ENCODE data around the gene SLC2A11.

SLC2A11 gene, protein sequence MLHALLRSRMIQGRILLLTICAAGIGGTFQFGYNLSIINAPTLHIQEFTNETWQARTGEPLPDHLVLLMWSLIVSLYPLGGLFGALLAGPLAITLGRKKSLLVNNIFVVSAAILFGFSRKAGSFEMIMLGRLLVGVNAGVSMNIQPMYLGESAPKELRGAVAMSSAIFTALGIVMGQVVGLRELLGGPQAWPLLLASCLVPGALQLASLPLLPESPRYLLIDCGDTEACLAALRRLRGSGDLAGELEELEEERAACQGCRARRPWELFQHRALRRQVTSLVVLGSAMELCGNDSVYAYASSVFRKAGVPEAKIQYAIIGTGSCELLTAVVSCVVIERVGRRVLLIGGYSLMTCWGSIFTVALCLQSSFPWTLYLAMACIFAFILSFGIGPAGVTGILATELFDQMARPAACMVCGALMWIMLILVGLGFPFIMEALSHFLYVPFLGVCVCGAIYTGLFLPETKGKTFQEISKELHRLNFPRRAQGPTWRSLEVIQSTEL

DNA sequence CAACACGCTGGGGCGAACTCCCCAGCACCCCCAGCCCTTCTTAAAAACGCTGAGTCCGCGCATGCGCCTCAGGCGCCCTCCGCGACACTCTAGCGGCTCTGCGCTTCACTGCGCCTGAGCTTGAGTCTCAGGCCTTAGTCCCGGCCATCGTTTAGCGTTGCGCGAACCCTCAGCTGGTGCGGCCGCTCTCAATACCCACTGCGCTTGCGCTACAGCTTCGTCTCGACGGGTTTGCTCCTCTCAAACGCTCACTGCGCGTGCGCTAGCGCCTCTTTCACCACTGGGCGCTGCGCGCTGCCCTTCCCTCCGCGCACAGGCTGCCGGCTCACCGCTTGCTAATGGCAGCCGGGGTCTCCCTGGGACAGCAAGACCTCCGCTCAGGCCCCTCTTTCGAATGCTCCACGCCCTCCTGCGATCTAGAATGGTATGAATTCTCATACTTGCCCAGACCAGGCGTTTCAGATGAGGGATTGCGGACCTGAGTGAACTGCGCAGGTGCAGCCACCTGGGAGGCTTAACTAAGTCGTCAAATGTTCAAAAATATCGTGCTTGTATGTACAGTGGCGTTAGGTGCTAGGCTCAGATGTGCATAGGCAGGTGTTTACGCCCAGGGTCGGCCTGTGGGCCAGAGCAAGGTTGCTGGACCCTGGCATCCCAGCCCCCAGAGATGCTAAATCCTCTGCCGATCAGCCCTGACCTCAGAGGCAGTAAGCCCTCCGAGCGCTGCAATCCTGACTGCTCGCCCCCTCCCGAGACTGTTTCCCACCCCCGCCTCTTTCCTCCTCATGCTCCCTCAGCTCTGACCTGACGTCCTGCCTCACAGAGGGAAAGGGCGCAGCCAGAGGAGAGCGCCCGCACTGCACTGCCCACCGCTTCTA is at the start of gene SLC2A11:
Gene SLC2A11, plus strand, starts transcription at position 270 of the 878 bp plus-strand sequence. Its CDS starts 125 bp downstream, at position 395.
- DNase-seq (ENCODE audit: low read depth in 2 of 2): peak; percentile 77 to 87

DNA sequence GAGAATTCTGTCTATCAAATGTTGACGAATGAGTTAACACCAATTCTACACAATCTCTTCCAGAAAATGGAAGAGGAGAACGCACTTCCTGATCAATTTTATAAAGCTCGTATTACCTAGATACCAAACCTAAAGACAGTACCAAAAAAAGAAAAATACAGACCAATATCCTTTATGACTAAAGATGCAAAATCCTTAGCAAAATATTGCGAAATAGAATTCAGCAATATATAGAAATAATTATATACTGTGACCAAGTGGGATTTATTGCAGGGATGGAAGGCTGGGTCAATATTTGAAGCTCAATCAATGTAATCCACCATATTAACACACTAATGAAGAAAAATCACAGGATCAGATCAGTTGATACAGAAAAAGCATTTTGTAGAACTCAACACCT is 45.3 kb upstream of the SLC2A11 start:
- no peak for DNase-seq (ENCODE audit: low read depth in 2 of 2)

DNA sequence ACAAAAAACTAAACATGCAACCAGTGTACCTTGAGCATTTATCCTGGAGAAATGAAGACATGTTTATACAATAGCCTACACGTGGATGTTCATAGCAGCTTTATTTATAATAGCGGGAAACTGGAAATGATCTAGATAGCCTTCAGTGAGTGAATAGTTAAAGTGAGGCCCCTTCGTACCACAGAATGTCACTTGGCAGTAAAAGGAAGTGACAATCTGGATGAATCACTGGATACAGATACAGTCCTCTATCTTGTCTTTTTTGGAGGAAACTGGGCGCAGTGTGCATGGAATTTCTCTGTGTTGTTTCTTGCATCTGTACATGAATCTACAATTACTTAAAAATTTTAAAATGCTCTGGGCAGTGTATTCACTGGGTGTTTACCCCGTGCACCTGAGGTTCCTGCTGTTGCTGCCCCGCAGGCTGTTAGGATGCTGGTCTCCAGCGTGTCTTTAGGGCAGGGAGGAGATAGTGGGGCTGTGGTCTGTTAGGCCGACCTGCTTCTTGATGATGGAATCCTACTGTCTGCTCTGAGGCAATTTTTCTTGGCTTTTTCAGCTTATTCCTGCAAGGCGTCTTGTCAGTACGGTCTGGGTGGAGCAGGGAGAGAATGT is 42.0 kb upstream of the SLC2A11 start:
- no peak for DNase-seq (ENCODE audit: low read depth in 2 of 2)

DNA sequence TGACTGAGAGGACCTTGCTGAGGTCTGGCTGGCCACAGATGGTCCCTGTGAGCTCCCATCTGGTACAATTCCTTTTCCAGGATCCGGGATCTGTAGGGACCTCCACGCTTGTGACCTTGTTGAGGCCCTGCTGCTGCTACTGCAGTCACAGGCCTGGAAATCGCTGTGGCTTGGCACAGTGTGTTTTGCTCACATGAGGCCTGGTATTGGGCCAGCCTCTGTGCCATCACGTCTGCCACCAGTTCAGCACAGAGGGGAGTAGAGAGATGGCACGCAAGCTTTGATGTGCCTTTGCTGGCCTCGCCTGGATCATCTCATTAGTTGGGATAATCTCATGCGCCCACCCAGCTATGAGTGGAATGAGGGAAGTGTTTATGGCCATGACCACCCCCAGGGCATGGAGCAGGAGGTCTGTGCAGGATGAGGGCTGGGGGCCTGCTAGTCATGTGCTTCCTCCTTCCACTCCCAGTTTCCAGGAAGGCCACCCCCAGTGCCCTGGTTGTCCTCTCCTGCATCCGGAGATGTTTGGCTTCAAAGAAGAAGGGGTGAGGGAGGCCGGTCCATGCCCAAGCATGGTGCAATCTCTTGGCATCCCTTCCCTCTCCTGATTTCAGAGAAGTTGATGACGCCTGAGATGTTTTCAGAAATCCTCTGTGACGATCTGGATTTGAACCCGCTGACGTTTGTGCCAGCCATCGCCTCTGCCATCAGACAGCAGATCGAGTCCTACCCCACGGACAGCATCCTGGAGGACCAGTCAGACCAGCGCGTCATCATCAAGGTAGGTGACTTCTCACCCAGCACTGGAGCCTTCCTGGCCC is 41.3 kb upstream of the SLC2A11 start:
- no peak for DNase-seq (ENCODE audit: low read depth in 2 of 2)

DNA sequence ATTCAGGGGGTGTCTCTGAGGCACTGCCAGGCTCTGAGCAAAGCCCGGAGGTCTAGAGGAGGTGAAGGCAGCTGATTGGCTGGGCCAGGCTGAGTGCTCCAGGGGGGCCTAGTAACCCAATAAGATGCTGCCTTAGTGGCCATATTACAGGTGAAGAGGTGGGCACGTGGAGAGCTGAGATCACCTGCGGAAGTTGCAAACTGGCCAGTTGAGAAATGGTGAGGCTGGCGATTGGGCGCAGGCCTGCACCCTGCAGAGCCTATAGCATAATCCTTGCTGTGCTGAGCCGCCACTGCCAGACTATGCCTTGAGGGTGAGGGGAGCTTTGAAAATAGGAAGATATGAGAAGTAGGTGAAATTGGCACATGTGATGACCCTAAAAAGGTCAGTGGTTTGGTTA is 40.5 kb upstream of the SLC2A11 start:
- DNase-seq (ENCODE audit: low read depth in 2 of 2): no peak

DNA sequence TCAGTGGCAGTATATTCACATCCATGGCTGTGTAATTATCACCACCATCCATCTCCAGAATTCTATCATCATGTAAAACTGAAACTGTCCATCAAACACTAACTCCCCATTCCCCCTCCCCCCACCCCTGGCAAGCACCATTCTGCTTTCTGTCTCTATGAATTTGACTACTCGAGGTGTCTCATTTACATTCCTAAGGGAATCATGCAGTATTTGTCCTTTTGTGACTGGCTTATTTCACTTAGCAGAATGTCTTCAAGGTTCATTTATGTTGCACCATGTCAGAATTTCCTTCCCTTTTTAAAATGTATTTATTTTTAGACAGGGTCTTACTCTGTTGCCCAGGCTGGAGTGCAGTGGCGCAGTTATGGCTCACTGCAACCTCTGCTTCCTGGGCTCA is 39.1 kb upstream of the SLC2A11 start:
- no peak for DNase-seq (ENCODE audit: low read depth in 2 of 2)

DNA sequence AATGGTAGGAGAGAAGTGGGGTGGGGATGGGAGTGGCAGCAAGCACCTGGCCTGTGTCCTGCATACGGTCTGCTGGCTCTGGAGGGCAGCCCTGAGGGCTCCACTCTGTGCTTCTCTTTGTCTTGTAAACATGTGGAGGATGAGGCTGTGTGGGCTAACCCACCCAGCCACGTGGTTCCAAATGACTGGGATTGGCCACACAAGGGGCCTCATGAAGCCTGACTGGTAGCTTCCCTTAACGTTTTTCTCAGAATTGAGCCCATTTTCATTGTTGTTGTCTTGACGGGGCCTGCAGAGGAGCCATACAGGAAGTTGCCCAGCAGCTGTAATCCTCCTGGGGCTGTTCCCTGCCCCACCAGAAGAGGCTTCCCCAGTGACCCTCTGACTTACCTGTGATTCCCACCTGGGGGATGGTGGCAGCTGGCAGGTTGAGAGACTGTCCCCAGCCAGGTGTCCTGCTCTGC is 36.9 kb upstream of the SLC2A11 start:
- DNase-seq (ENCODE audit: low read depth in 2 of 2): no peak

DNA sequence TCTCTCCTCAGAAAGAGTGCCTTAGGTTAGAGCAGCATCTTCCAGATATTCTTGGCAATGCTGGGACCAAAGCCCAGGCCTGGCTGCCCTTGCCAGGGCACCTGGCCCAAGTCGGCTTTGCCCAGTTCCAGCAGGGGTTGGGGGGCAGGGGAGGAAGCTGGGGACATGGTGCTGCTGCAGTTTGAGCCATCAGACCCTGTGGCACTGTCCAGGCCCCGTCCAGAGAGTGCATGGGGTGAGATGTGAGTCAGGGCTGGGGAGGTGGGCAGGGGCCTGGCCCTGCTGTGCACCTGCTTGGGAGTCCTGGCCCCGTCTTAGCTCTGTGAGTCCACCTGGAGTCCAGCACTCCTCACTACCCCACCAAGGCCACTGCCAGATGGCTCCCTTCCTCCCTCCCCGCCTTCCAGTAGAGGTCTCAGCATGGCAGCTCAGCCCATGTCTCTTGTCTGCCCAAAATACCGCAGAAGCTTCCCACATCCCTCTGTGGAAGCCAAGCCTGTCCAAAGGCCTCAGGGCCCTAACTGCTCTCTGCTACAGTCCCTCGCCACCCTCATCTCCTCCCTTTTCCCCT is 35.5 kb upstream of the SLC2A11 start:
- no peak for DNase-seq (ENCODE audit: low read depth in 2 of 2)

DNA sequence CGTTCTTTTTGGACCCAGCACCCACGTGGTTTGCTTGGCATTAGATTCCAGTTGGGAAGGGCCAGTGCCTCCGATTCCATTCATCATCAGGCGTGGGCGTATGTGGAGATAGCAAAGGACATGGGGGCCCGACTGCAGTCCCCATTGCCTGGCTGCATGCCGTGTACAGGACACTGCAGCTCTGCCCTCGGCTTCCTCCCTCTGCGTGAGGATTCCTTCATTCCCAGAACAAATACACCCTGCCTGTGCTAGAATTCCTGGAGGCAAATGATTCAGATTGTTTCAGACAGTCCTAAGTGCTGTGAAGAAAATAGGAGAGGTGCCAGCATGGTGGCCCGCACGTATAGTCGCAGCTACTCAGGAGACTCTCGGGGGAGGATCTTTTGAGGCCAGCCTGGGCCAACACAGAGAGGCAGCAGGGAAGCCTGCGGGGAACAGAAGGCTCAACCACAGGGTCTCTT is 34.3 kb upstream of the SLC2A11 start:
- no peak for DNase-seq (ENCODE audit: low read depth in 2 of 2)

DNA sequence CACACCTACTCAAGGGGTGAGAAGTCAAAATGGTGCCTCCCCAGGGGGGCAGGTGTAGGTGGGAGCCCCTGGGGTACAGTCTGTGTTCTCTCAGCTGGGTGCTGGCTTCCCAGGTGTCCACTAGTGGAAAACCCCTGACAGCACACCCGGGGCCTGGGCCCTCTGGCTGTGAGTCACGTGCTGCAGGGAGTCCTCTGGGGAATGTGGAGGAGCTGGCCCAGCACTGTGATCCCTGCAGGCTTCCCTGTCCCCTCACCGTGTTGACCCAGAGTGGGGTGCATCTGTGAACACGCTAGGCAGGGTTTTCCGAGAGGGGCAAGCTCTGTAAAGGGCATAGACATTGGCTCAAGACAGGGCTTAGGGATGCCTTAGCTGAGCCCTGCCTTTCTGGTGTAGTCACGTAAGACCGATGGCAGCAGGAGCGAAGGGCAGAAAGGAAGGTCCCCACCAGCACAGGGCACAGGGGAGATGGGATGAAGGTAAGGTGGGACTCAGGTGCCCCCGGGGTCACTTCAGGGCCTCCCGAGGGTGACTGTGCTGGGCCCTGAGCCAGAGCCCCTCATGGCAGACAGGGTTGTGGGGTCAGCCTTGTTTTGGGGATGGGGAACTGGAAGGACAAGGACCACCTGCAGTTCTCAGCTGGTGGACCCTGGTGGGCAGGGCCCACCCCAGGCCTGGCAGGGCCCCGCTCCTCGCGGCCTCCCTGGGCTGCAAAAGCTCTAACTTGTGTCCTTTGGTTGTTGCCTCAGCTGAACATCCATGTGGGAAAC is 33.0 kb upstream of the SLC2A11 start:
- DNase-seq (ENCODE audit: low read depth in 2 of 2): no peak

DNA sequence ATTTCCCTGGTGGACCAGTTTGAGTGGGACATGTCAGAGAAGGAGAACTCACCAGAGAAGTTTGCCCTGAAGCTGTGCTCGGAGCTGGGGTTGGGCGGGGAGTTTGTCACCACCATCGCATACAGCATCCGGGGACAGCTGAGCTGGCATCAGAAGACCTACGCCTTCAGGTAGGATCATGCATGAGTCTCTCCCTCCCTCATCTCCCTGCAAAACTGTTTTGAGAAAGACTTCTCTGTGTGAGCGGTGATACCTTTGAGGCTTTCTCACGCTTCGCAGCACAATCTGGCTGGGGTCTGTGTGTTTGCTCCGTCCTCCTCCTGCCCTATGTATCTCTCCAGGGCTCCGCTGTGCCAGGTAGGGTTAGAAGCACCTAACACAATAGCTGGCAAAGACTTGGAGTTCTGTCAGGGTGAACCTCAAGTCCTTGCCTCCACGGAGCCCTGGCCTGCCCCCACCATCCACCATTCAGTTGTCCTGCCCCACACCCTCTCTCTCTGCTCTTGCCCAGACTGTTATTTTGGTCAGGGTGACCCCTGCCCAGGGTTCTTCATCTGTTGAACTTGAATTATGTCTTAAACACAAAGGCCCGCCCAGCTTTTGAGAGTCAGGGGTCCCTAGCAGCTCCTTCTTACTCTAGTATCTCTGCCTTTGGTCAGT is 32.3 kb upstream of the SLC2A11 start:
- no peak for DNase-seq (ENCODE audit: low read depth in 2 of 2)

DNA sequence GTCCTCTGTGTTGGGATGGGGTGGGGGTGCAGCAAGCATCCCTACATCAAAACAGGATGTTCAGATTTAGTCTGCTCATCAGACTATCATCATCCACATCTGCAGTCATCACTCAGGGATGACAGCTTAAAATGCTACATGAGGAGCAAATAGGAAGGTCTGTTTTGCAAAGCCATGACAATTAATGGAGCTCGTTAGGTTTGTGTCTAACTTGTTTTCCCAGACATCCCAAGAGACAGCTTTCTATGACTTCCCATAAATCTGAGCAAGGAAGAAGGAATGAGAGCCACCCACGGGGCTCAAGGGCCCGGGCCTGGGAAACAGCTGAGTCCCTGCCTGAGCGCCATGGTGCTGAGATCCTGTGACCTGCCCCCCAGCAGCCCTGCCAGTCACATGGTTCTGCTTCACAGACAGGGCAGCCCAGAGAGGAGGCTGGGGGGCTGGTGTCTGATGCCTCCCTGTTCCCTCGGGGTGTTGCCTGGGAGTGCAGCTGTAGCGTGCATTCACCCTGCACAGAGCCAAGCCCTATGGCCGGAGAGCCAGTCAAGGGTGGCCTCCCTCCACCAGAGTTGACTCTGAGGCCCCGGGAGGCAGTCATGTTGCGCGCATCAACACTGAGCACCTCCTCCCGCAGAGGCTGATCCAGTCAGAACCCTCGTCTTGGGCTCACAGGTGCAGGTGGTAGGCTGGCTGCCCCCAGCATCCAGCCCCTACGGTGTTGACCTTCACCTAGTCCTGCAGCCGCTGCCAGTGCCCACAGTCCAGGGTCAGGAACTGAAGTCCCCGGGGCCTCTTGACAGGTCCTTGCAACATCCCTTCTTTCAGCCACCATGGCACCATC is 30.9 kb upstream of the SLC2A11 start:
- DNase-seq (ENCODE audit: low read depth in 2 of 2): no peak

DNA sequence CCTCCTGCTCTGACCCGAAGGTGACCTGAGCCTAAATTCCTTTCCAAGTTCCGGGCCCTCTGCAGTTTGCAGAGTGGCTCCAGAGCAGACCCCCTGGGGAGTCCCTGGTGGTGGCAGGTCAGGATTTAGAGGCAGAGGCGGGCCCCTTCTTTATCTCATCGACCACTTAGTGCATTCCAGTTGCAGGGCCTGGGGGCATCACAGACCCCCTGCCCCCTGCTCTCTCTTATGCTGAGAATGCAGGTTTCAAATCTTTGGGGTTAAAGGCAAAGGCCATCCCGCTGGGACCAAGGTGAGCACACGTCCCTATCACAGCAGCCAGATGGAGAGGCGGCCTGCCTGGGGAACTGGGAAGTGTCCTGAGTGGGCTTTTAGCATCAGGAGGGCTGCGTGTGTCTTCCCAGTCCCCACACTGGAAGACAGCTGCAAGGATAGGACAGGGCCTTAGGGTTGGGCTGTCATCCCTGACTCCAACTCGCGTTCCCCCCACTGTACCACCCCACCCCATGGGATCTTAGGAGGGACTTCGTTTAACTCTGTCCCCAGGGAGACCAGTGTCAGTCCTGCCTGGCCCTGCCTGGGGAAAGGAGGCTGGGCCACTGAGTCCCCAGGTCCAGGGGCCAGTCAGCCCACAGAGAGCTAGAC is 30.2 kb upstream of the SLC2A11 start:
- DNase-seq (ENCODE audit: low read depth in 2 of 2): no peak

DNA sequence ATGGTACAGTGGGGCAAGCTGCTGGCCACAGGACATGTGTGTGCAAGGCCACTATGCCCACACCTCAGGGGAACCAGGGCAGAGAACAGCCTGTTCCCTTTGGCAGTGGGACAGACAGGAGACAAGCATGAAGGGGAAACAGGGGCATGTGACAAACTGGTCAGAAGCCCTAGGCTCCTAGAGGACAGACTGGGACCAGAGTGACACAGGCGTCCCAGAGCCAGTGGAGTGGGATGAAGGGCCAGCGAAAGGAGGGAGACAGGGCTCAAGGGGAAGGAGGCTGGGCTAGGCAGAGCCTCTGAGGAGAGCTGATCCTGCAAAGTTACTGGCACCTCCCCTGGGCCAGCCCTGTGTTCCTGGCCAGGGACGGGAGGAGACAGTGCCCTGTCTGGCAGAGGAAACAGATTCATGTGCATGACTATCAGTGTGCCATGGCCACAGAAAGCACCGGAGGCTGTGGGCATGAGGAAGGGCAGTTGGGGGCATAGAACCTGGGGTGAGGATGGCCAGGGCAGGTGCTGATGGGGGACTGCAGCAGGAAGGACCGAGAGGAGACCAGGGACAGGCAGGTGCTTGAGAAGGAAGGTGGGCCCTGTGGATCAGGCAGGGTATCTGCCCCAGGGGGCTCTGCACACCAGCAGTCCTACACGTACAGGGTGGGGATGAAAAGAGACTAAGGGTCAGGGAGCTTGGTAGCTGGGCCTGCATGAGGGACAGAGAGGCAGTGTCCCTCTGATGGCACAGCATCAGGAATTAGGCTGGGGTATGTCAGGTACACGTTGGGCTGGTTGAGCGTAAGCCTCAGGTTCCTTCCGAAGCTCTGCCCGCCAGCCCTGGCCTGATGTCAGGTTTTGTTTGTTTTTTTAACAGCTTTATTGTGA is 28.6 kb upstream of the SLC2A11 start:
- no peak for DNase-seq (ENCODE audit: low read depth in 2 of 2)

DNA sequence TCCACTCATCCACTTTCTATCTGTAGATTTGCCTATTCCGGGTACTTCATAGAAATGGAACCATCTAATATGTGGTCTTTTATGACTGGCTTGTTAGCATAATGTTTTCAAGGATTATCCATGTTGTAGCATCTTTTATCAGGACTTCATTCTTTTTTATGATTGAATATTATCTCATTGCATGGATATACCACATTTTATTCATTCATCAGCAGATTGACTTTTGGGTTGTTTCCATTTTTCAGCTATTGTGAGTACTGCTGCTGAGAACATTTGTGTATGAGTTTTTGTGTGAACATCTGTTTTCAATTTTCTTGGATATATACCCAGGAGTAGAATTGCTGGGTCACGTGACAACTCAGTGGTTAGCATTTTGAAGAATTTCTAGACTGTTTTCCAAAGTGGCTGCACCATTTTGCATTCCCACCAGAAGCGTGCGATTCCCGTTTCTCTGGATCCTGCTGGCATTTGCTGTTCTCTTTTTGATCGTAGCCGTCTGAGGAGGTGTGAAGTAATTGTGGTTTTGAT is 27.8 kb upstream of the SLC2A11 start:
- DNase-seq (ENCODE audit: low read depth in 2 of 2): no peak

DNA sequence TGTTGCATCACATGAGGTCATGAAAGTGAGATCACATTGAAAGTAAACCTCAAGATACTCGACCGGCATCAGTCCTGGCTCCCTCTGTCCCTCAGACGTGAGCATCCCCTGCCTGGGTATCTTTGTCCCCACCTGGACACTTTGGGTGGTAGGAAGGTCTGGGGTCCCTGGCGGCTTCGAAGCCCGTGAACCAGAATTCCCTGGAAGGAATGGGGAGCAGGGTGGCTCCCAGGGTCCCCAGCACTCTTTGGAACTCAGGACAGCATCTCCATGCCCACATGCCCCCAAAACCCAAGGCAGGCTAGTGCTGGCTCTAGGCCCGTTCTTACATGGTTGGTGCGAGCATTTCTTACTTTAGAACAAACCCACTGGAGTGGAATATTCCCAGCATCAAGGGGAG is 26.4 kb upstream of the SLC2A11 start:
- no peak for DNase-seq (ENCODE audit: low read depth in 2 of 2)

DNA sequence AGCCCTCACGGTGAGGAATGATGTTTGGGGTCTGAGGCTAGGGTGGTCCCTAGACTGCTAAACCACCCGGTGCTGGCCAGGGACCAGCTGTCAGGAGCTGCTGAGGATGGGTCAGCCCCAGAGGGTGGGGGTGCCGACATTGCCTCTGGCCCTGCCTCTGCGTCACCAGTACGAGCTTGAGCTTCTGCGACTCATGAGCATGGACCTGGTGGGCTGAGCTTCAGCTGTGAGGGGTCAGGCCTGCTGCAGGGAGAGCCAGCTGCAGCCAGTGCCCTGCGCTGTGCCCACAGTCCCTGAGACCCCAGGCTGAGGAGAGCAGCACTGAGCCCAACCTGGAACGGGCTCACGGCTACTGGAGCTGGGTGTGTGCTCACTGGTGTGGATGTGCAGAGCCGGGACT is 25.9 kb upstream of the SLC2A11 start:
- DNase-seq (ENCODE audit: low read depth in 2 of 2): no peak

Measured in stimulated activated CD4-positive, alpha-beta T cell treated with anti-CD3 and anti-CD28 coated beads, Interleukin-1b, Interleukin-23, amount 100 ng/mL, for 1 hour (primary cell).